Esophagus squamous epithelium (tissue), 5 donors: Measurements from ENCODE around the gene DBNDD1. TPM values are rescaled to one million over a fixed set of nuclear protein-coding genes. Genes with fewer than 3 reads are reported as not detected.

Experiments used
- DNase-seq: peaks from one replicate; lab custom pipeline; 2025; lab: John Stamatoyannopoulos, UW
- H3K27ac ChIP-seq, 4 donors: fragments of 200-600 bp; sonication (generic); one replicate each; pipeline ENCODE4 v1.5.1; 2016 to 2019; ENCODE audit warnings: mild to moderate bottlenecking in 1 of 4
- H3K27me3 ChIP-seq, 4 donors: fragments of 200-600 bp; sonication (generic); 1 replicate in 3 of 4; 2 replicates in 1 of 4; pipeline versions ENCODE4 v1.5.1 to v1.6.0; 2017 to 2021; ENCODE audit warnings: antibody characterized with exemption in 1 of 4
- H3K36me3 ChIP-seq, 3 donors: fragments of 200-600 bp; sonication (generic); one replicate each; pipeline ENCODE4 v1.5.1; 2016 to 2019
- H3K4me1 ChIP-seq, 3 donors: fragments of 200-600 bp; sonication (generic); one replicate each; pipeline ENCODE4 v1.5.1; 2017 to 2019
- H3K4me3 ChIP-seq, 4 donors: fragments of 200-600 bp; sonication (generic); 1 replicate in 3 of 4; 2 replicates in 1 of 4; pipeline ENCODE4 v1.5.1; 2016 to 2019; ENCODE audit warnings: mild to moderate bottlenecking in 2 of 4, moderate library complexity in 1 of 4
- H3K9me3 ChIP-seq, 3 donors: fragments of 200-600 bp; sonication (generic); one replicate each; pipeline ENCODE4 v1.5.1; 2016 to 2019
- CTCF ChIP-seq, 6 experiments: fragments of 450-650 bp in 4 of 6; fragments of 200-600 bp in 2 of 6; sonication (generic) in 2 of 6; IDR thresholded peaks; one replicate each; pipeline ENCODE4 v1.5.1; 2016 to 2019; ENCODE audit warnings: antibody characterized with exemption in 6 of 6, mild to moderate bottlenecking in 4 of 6, moderate library complexity in 4 of 6
- POLR2A ChIP-seq, 4 donors: fragments of 450-650 bp; IDR thresholded peaks; one replicate each; pipeline ENCODE4 v1.6.1; 2017; ENCODE audit warnings: antibody characterized with exemption in 4 of 4, mild to moderate bottlenecking in 4 of 4, moderate library complexity in 3 of 4
- WGBS, 2 donors: methylation state at CpG; one replicate each; pipeline ENCODE4 v1.1.5; 2018; 5-methylcytosine and 5-hydroxymethylcytosine counted together
- intact Hi-C: fragments of 100-400 bp; cut with DNase I; formaldehyde crosslinking; loops from one replicate; pipeline ENCODE4 v1.15.0; 2022
- total RNA-seq, 4 donors: library from RNA; depleted of rRNA; stranded (reverse); fragments of >200 nt; gene quantifications; one replicate each; pipeline ENCODE4 v1.1.0, GENCODE V29; 2016
- donor health status: DM: yes; HTN: yes; CAD: no.

The DBNDD1 gene
- total RNA-seq, 4 donors from 2014 or later = 5.8 to 29.2 (median 12.7) TPM

GRCh38 chr16:90005956-90006663, 13.1 kb downstream of the DBNDD1 start:
- Histone ChIP-seq H3K9me3 (no peaks in the 10 kb centered on the region), H3K4me3 (no peak overlapping the region), H3K27me3 (no peaks in the 10 kb centered on the region), H3K36me3 (peaks cover 0 to 15% (median 0%) of the 10 kb centered on the region in 3 donors), H3K4me1 (no peaks in the 10 kb centered on the region), H3K27ac (no peak overlapping the region)
- WGBS, 2 donors = 80 to 100% methylated on average over 1 of the region's 37 CpGs
- no peak for TF ChIP-seq POLR2A (IDR thresholded peaks at IDR 0.05)
- no peak for TF ChIP-seq CTCF (IDR thresholded peaks at IDR 0.05)
- intact Hi-C loops = no loop called here
- DNase-seq = no peak

- Histone ChIP-seq H3K9me3 (no peaks in the 10 kb centered on the region), H3K27me3 (no peaks in the 10 kb centered on the region), H3K27ac (no peak overlapping the region), H3K4me1 (peaks cover 0 to 12% (median 7%) of the 10 kb centered on the region in 3 donors), H3K36me3 (peaks cover 0 to 26% (median 0%) of the 10 kb centered on the region in 3 donors), H3K4me3 (no peak overlapping the region)
- TF ChIP-seq POLR2A (IDR thresholded peaks at IDR 0.05) = no peak
- no peak for TF ChIP-seq CTCF (IDR thresholded peaks at IDR 0.05)
- no peak for DNase-seq
- intact Hi-C loops = no loop called here
- WGBS, 2 donors = 67 to 76% methylated on average over 6 to 9 of the region's 11 CpGs
Observed at GRCh38 chr16:90004577-90004976, 14.7 kb downstream of the DBNDD1 start.

GRCh38 chr16:90002759-90003158, 16.5 kb downstream of the DBNDD1 start:
- TF ChIP-seq POLR2A (IDR thresholded peaks at IDR 0.05) (no peak), CTCF (IDR thresholded peaks at IDR 0.05) (no peak)
- Histone ChIP-seq H3K9me3 (no peaks in the 10 kb centered on the region), H3K27ac (no peak overlapping the region), H3K27me3 (no peaks in the 10 kb centered on the region), H3K36me3 (peaks cover 0 to 40% (median 0%) of the 10 kb centered on the region in 3 donors), H3K4me1 (peaks cover 0 to 12% (median 7%) of the 10 kb centered on the region in 3 donors), H3K4me3 (no peak overlapping the region)
- DNase-seq = no peak
- WGBS, 2 donors = 72 to 90% methylated on average over 3 to 4 of the region's 7 CpGs
- intact Hi-C loops = no loop called here

- WGBS, 2 donors = 86 to 90% methylated on average over 10 to 11 of the region's 20 CpGs
- H3K4me1 ChIP-seq = peaks cover 0 to 12% (median 7%) of the 10 kb centered on the region in 3 donors
- no peak overlapping the region for H3K27ac ChIP-seq
- H3K36me3 ChIP-seq = peaks cover 0 to 37% (median 0%) of the 10 kb centered on the region in 3 donors
- no peak for DNase-seq
- intact Hi-C loops = no loop called here
- H3K27me3 ChIP-seq = no peaks in the 10 kb centered on the region
- TF ChIP-seq POLR2A (IDR thresholded peaks at IDR 0.05) (no peak), CTCF (IDR thresholded peaks at IDR 0.05) (no peak)
- no peaks in the 10 kb centered on the region for H3K9me3 ChIP-seq
- no peak overlapping the region for H3K4me3 ChIP-seq
Observed at GRCh38 chr16:90001761-90002503, 17.3 kb downstream of the DBNDD1 start.
